ENCODE results near the gene PUDP. TPM values are rescaled to one million over a fixed set of nuclear protein-coding genes. Genes with fewer than 3 reads are reported as not detected.
"Not testable (repeated sequence)": the region's sequence is repeated elsewhere in the genome, so short reads cannot be mapped to it uniquely, and the experiment has no call there.

PUDP gene
- total RNA-seq, 2 donors from 2014 or later, result 16.9 to 21.2 TPM

DNA sequence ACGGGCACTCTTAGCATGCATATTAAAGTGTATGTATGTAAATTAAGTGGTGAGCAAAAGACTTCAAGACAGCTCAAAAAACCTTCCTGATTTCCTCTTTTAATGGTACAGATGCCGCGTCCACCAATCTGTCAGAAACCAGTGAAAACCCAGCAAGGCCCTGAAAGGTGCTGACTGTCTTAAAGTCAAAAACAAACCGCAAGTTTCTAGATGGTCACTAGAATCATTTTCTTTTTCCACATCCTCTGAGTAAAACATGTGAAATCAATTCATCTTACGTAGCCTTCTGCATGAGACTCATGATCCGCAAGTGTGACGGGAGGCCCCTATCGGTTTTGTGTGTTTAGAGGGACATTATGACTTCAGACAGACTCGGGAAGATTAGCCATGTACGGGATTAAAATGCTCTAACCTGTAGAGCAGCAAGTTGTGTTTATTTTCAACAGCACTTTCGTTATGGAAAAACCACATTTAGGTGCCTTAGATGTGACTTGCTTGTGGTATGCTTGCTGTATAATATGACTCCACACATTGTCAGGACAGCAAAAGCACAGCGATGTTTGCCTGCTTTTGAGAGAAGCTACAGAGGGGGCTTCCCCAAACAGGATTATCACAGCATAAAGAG lies 88.6 kb downstream of the PUDP start:
- no peak for ATAC-seq
- intact Hi-C loops (cut with DNase I), result no loop called here
- no peak for DNase-seq

DNA sequence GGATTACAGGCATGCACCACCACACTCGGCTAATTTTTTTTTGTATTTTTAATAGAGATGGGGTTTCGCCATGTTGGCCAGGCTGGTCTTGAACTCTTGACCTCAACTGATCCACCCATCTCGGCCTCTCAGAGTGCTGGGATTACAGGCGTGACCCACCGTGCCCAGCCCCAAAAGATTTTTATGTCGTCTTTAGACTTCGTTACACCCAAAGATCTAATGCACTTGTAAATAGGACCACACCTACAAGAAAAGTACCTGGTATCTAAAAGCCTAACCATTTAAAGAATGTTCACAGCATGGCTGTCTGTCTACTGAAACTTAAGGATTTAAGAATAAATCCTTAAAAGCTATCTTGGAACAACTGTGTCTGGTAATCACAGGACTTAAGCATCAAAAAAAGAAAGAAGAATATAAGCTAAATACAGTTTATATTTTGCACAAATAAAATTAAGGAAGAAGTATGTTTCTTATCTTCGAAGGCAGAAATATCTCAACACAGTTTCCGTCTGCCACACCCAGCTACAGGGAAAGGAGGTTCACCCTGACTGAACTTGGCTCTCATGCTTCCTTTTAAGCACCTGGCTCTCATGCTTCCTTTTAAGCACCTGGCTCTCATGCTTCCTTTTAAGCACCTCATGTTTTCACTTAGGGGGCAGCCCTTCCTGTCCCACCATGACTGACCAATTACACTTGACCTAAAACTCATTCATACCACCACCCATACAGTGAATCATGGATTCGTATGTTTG lies 92.4 kb downstream of the PUDP start:
- ATAC-seq (no peak), DNase-seq (no peak)
- intact Hi-C loops (cut with DNase I), result no loop called here

DNA sequence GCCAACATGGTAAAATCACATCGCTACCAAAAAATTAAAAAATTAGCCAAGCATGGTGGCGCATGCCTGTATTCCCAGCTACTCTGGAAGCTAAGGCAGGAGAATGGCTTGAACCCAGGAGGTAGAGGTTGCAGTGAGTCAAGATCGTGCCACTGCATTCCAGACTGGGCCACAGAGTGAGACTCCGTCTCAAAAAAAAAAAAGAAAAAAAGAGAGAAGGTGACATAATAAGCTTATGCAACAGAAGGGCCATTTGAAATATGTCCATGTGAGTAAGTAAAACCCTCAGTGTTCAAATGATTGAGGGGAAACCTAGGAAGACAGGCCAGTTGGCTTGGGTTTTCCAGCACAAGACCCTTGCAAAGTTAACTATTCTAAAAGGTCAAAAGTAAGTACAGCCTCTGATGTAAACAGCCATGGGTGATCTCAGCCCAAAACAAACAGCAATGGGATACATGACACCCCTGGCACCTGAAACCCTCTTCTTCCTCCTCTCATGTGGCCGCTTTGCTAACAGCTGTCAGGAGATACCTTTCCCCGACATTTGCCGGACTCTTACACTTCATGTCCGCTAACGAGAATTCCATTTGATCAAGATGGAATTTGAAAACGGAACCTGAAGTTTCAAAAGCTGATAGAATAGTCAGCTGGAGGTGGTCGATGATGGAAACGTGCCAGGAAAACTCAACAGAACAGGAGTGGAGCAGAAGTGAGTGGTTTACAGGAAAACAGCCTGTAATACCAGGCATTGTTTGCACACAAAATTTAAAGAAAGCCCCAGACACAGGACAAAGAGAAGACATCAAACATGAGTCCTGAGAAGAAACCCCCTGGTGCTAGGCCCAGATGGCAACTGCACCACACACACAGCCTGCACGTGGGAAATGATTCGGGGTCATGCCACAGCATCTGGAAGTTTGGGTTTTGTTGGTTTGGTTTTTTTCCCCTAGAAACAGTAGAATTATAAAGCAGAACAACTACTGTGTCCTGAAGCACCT lies 93.4 kb downstream of the PUDP start:
- DNase-seq, result no peak
- intact Hi-C loops (cut with DNase I), result no loop called here
- ATAC-seq, result no peak

DNA sequence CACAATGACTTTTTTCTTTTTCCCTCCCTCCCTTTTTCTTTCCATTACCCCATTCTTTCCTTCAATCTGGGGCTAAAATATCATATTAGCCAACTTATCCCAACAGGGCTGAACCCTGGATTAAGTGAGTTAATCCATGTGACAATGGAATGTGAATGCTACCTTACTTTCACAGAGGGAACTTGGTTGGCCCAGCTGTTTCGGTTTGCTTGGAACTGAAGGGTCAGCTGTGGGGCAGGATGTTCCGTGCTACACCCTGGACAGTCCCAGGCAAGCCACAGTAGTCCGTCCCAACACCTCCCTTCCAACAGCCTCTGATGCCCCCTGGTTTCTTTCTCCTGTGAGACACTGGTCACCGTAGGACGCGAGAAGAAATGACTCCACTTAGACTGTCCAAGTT lies 95.4 kb downstream of the PUDP start:
- intact Hi-C loops (cut with DNase I), result no loop called here
- DNase-seq (no peak), ATAC-seq (no peak)

DNA sequence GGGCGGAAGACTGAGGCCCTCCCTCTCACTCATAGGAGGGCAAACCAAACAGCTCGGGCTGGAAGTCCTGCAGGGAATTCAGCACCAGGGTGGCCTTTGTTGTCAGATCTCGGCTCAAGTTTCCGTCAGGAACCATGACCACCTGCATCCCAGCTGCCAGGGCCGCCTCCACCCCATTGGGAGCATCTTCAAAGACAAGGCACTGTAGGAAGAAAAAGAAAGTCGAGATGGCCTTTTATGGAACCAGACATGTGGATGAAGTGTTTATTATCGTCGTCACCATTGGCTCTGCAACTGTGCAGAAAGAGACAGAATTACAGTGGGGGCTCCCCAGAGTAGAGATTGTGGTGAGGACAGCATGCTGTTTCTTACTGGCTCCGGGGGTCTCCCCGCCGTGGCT lies 97.7 kb downstream of the PUDP start:
- ATAC-seq (no peak), DNase-seq (no peak)
- intact Hi-C loops (cut with DNase I), result no loop called here

DNA sequence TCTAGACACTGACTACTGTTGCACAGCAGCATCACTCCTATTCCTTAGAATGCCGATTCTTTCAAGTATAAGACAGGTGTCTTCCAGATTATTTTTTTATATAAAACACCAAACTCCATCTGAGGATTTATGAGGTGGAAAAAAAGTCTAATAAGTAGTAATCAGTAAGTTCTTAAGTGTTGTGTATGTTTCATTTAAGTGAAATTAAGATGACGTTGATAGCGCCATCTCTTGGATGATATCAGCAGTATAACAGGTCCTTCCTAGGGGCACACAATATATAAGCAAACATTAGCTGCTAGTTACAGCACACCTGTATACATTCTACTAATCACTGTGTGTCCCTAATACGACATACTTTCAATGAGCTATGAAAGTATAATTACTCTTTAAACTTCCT lies 100.0 kb downstream of the PUDP start:
- no peak for DNase-seq
- no peak for ATAC-seq
- intact Hi-C loops (cut with DNase I), result no loop called here

DNA sequence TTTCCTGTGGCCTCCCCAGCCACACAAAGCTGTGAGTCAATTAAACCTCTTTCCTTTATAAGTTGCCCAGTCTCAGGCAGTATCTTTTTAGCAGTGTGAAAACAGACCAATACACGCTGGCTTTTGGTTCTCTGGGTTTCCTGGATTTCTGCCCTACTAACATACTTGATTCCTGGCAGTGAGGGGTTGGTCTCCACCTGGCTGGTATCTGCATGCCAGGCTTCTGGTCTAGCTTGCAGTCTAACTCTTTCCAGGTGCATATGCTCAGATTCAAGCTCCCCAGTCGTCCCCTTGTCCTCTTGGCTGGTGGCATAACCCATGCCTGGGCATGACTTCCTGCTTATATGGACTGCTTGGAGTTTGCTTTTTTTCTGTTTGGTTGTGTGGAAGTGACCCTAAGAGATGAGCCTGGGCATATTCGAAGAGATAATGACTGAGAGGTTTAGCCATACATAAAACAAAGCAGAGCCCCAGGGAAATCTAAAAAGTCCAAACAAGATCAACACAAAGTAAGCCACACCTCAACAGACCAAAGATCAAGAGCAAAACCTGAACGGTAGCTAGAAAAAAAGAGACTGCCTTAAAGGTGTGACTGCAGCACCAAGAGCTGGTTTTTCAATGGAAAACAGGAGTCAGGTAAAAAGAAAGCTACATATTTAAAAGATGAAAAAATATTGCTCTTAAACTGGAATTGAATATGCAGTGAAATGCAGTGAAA lies 102.6 kb downstream of the PUDP start:
- no peak for ATAC-seq
- no peak for DNase-seq
- intact Hi-C loops (cut with DNase I), result no loop called here

DNA sequence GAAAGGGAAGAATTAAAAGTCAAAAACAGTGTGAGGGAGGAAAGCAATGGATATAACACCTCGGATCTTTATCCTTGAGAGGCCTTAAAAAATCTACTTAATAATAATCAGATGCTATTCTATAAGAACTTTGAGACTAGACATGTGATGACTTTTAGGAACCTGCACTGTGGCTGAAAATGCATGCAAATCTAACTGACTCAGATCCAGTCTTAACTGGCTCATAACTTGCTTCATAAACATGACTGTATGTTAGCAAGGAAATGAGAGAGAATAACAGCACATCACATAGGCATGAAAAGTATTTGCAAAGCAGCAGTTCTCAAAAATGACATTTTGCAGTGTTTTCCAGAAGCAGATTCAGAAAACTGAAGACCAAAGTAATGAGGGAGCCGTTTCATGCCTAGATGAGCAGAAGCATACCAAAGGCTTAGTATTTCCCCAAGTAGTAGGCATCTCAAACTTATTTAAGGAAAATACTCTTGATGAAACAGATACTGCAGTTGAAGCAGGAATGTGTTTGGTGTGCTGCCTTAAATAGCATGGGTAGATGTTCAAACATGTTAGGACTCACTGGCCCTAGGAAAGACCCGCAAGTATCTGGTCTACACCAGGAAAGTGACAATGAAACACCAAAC lies 104.0 kb downstream of the PUDP start:
- intact Hi-C loops (cut with DNase I); ATAC-seq; DNase-seq: not testable (repeated sequence)

DNA sequence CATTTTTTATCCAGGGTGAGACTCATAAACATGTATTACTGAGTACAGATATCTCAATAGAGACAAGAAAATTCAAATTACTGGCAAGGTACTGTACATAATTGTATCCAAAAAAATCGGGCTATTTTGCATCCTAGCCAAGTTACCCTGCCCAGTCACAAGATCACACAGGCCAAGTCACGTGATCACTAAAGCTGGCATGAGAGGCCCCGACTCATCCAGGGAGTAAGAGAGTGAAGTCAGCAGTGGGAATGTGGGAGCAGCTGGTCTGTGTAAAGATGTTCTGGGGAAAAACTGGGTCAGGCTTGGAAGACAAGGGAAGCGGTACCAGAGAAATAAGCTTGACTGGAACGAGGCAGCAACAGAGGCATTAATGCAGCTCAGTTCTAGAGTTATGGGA lies 119.7 kb downstream of the PUDP start:
- ATAC-seq (peak in 1 of 2 donors; percentile 38), DNase-seq (no peak)
- intact Hi-C loops (cut with DNase I), result no loop called here

DNA sequence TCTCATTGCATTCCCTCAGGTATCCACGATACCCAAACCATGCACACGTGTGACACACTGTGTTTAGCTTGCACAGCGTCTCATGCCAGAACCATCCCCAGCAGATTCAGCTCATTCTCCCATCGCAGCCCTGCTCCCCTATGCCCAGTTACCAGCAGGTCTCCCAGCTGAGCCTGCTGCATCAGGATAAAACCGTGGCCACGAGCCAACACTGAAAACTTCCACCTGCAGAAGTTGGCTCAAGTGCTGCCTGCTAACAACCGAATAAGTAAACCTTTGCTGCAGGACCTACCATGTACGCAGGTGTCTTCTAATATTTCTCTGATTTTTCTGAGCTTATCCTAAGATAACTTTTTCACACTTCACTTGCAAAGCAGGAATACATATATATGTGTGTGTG lies 120.9 kb downstream of the PUDP start:
- no peak for ATAC-seq
- no peak for DNase-seq
- intact Hi-C loops (cut with DNase I), result no loop called here

DNA sequence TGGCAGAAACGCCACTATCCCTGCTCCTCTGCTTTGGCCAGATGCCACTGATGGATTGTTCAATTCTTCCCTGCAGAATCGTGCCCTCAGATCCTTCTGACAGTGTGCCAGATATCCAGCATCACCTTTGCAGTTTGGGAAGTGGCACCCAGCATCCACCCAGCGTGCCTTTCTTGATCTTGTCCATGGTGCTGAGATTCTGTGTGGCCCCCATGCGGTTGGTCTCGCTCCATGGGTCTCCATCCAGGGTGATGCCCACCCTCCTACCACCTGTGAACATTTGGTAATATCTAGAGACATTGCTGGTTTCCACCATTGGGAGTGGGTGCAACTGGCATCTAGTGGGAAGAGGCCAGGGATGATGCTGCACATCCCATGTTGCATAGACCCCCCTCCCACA lies 121.6 kb downstream of the PUDP start:
- DNase-seq; ATAC-seq; intact Hi-C loops (cut with DNase I): not testable (repeated sequence)

DNA sequence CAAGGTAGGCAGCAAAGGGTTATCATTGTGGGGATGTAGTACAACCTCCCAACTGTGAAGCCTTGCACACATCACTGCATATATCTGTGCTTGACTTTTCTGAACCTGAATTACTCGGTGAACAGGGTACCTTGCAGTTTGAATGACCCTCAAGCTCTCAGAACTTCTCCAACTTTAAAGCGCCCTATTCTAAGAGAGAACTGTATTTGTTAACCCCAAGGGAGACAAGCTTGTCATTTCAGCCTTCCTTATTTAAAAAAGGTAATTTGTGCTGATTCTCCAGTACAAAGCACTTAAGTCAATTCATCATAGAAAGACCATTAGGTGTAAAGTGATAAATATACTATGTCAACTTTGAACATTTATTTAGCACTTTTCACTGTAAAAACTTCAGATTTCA lies 122.5 kb downstream of the PUDP start:
- ATAC-seq (no peak), DNase-seq (no peak)
- intact Hi-C loops (cut with DNase I), result no loop called here

DNA sequence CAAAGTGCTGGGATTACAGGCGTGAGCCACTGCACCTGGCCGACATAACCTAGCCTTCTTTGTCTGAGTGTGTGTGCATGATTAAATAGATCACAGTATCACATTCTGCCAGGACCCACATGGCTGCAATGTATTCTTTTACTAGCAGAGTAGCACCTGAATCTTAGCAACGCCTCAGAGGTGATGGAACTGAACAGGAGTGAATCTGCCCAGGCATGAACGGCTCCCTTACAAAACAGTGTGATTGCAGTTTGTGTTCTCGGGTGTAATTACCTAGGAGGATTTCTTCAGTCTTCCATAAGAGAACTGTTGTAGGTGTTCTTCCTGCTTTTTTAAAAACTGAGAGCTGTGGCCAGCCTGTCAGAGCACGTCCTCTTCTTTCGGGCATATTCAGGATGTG lies 123.1 kb downstream of the PUDP start:
- intact Hi-C loops (cut with DNase I), result no loop called here
- DNase-seq (no peak), ATAC-seq (no peak)

DNA sequence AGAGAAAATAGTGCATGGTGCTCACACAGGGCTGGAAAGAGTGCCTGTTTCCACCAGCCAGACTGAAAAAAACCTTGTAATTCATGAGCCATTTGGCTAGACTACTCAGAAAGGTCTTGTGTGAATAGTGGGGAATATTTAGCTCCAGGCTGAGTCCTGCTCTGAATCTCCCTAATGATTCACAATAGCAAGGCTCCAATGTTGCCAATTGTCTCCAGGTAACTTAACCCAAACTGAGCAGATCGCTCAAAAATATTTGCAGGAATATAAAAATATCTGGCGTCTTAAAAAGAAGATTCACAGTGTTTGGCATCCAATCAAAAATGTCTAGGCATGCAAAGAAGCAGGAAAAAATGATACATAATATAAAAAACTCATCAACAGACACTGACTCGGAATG lies 125.0 kb downstream of the PUDP start:
- DNase-seq; intact Hi-C loops (cut with DNase I); ATAC-seq: not testable (repeated sequence)

DNA sequence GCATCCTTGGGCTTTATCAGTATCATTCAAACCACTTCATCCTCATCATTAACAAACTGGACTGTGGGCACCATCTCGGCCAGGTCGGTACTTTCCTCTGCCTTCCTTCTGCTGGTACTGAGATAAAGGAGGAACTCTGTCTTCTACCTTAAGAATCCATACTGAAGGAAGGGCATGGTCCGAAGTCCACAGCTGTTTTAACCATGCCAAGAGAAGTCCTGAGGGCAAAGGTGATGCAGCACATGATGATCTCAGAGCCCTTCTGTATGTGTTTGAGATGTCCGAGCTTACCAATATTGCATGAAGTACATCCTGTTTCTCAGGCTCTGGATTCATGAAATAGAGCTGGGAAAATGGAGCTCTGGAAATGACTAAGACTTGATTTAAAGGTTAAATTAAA lies 126.0 kb downstream of the PUDP start:
- no peak for DNase-seq

DNA sequence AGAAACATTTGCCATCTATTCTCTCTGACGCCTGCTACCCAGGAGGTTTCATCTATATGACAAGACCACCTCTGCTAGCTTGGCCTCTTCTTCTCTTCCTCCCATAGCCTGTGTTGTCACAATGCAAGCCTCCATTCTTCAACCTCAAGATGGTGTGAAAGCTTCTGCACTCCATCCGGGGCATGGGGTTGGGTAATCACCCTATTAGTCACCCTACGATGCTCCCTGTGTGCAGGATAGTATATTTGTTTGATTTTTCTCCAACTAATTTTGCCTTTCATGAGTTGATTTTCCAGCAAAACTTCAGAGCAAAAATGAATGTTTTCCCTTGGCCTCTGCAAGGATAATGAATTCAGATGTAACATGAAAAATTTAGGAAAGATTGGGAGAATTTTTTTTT lies 128.4 kb downstream of the PUDP start:
- no peak for ATAC-seq
- DNase-seq, result no peak
- intact Hi-C loops (cut with DNase I), result no loop called here

More for the DNA sequence above, 126.0 kb downstream of the PUDP start:
- no peak for ATAC-seq
- intact Hi-C loops (cut with DNase I), result no loop called here

DNA sequence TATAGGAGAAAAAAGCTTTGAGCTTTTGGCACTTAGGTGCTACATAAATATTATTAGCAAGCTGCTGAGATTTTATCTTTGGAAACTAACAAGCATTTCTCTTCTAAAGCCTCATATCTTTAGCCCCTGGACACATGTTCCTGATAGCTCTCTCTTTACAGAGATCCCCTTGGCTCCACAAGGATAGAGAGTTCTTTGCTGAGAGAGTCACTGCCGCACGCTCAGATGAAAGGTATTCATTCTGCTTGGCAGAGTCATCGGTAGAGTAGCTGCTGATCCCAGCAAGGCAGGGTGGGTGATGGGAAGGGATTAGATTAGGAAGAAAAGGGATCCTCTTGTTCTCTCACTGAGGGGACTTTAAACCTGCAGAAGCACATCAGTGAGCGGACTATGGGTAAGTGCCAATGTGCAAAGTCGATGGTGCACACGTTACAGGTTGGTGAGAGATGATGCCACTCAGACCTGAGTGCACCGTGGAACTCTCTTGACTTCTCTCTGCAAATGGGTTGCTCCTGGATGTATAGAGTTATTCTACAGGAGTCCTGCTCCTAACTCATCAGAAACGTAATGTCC lies 135.6 kb downstream of the PUDP start:
- peak in 1 of 2 donors; percentile 27 for ATAC-seq
- DNase-seq; intact Hi-C loops (cut with DNase I): not testable (repeated sequence)

DNA sequence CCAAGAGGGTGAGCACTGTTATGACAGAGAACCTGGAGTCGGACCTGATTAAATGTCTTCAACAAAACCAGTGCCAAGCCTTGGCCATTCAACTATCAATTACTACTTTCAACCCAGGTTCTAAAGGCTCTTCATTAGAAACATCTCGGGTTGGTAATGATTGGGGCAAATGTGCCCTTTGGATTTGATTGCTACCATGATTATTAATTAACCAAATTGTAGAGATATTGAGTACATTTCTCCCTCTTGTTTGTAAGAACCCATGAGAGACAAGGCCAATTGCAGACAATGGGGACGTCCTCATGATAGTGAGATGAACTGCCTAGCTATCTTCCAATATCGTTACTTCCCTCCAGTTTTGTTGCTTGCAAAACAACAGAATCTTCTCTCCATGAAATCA lies 137.1 kb downstream of the PUDP start:
- ATAC-seq; intact Hi-C loops (cut with DNase I); DNase-seq: not testable (repeated sequence)

Measured in left cardiac atrium (tissue), 4 donors.